AG08396 (cell line): Measurements from ENCODE around the gene FMO1.
"Not testable (repeated sequence)": the region's sequence is repeated elsewhere in the genome, so short reads cannot be mapped to it uniquely, and the experiment has no call there.

ENCODE experiments used
- DNase-seq: peaks from one replicate; pipeline ENCODE4 v3.0.0; 2012; ENCODE audit warnings: low spot score, mixed read lengths

Gene FMO1

GRCh38 chr1:171280599-171280998, 32.3 kb downstream of the FMO1 start:
- no peak for DNase-seq

GRCh38 chr1:171286032-171286705, 37.9 kb downstream of the FMO1 start:
- DNase-seq: no peak

GRCh38 chr1:171290621-171291020, 42.3 kb downstream of the FMO1 start:
- DNase-seq: no peak

DNA sequence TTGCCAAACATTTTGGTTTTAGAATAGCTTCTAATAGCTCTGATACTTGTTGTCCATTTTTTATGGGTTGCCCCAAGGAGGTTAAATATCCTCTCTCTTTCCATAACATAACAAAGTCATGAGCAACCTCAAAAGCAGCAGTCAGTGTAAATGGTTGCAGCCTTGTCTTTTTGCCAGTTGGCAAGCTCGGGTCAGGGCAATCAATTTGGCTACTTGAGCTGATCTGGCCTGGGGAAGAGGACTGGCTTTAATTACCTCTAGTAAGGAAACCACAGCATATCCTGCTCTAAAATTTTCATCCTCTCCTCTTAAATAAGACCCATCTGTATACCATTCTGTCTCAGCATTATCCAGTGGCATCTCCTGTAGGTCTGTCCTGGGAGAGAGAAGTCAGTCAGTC, 44.5 kb downstream of the FMO1 start:
- peak; percentile 11 for DNase-seq

DNA sequence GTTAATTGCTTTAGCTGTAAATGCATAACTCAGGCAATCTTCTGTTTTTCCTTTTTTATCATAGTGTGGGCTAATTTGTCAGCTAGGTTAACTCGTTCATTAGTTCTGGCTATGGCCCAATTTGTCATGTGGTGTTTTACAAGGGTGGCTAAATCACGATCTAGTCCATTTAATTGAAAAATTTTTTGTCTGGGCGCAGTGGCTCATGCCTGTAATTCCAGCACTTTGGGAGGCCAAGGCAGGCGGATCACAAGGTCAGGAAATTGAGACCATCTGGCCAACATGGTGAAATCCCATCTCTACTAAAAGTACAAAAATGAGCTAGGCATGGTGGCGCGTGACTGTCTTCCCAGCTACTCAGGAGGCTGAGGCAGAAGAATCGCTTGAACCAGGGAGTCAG, 47.1 kb downstream of the FMO1 start:
- not testable (repeated sequence) for DNase-seq

DNA sequence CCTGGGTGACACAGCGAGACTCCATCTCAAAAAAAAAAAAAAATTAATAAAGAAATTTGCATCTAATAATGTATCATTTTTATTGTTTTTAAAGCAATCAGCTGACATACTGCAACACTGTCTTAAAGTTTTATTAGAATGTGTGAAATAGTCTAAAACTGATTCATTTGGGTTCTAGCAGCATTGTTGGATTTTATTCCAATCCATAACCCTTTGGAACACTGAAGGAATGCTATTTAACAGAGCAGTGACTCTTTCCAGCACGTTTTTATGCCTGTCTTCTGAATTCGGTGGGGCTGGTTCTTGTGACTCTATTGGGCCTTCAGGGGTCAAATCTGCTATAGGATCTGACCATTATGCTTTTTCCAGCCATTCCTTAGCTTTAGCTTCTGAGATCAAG, 47.5 kb downstream of the FMO1 start:
- DNase-seq: no peak

GRCh38 chr1:171296897-171297296, 48.6 kb downstream of the FMO1 start:
- no peak for DNase-seq

DNA sequence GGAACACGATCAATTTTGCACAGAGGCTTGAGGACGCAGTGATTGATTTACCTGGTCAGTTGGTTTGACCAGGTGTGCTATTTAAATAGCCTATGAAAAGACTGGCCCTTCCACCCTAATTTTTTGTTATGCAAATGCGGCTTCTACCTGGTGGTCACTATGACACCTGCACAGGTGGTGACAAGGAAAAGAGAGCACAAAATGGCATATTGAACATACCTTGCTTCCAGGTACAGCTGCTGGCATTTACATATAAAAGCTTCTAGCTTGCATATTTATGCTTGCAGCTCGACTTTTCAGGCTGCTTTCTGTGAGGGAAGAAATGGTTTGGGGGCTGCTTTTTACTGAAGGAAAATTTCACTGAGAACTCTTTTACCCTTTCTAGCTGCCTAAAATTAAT, 50.4 kb downstream of the FMO1 start:
- no peak for DNase-seq

DNA sequence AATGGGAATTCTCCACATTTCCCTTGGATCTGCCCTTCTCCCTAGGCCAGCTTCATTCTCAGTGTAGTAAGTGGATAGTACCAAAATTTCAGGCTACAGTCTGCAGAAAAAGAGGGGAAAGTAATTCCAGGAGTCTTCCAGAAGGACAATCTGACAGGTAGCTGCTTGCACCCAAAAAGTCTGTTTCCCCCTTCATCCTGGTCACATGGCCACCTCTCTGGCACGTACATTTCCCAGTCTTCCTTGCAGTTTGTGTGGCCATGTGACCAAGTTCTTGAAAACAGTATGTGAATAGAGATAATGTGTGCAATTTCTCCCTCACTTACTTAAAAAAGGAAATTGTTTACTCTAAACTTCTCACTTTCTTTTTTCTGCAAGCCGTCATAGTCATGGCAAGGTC, 51.0 kb downstream of the FMO1 start:
- no peak for DNase-seq

DNA sequence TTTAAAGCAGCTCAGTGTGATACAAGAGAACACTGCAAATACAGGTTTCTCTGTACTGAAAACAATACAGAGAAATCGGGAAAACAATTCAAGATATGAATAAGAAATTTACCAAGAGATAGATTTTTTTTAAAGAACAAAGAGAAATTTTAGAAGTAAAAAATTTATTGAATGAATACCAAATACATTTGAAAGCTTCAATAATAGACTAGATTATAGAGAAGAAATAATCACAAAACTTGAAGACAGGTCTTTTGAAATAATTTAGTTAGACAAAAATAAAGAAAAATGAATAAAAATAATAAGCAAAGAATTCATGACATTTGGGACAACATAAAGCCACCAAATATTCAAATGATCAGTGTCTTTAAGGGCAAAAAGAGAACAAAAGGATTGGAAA, 52.1 kb downstream of the FMO1 start:
- DNase-seq: no peak

DNA sequence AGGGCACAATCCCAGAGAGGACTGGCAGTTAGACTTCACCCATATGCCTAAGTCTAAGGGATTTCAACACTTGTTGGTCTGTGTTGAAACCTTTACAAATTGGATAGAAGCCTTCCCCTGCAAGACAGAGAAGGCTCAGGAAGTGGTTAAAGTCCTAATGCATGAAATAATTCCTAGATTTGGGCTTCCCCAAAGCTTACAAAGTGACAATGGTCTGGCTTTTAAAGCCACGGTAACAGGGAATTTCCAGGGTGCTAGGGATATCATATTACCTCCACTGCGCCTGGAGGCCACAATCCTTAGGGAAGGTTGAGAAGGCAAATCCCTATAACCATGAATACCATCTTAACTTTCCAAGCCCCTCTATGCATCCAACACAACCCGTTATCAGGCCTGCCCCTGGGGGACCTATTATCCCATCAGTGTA, 62.4 kb downstream of the FMO1 start:
- DNase-seq: no peak

DNA sequence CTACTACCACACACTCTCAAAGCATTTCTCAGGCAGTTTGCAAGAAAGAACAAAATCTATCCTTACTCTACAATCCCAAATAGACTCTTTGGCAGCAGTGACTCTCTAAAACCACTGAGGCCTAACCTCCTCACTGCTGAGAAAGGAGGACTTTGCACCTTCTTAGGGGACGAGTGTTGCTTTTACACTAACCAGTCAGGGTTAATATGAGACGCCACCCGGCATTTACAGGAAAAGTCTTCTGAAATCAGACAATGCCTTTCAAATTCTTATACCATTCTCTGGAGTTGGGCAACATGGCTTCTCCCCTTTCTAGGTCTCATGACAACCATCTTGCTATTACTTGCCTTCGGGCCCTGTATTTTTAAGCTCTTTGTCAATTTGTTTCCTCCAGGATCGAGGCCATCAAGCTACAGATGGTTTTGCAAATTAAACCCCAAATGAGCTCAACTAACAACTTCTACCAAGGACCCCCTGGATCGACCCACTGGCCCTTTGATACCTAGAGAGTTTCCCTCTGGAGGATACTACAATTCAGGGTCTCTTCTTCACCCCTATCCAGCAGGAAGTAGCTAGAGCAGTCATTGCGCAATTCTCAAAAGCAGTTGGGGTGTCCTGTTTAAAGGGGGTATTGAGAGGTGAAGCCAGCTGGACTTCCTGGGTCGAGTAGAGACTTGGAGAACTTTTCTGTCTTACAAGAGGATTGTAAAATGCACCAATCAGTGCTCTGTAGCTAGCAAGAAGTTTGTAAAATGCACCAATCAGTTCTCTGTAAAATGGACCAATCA, 63.7 kb downstream of the FMO1 start:
- DNase-seq: no peak

GRCh38 chr1:171313319-171313834, 65.1 kb downstream of the FMO1 start:
- DNase-seq: no peak

DNA sequence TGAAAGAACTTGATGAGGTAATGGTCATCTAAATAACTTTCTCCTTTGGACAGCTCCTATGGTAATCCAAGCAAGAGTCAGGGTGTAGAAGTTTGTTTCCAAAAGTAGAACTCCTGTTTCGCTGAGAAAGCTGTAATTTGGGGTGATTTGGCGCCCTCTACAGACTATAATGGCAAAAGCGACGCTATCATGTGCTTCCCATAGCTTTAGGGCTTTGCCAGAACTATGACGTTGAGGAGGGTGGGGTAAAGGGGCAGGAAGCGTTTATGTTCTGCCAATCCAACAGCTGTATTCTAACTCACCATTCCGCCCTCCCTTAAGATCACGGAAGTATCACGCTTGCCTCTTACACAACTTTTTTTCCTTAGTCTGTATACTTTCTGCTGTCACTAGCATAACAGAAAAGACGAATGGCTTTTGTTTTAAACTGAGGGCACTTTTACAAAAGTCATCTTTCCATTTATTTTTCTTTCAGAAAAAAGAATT, 65.6 kb downstream of the FMO1 start, which contains the start of gene FMO4:
Gene FMO4 (plus strand): TSS at position 349 of the 486 bp plus-strand sequence. CDS start 5,643 bp downstream, outside the sequence.
- peak; percentile 93 for DNase-seq

DNA sequence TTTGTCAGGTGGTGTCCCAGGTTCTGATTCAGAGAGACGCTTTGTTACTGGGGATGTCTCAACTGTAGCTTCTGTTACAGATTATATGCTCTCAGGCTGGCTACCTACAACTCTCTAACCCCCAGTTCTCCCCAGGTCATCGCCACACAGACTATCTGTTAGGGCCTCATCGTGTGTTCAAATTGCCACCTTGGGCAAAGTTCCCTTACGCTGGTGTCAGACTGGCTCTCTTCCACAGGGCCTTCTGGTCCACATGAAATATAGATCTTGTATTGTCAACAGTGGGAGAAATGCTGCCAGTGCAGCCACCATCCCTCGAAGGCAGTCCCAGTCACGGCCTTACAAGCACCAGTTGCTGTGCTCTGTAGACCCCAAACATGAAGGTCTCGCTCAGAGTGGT, 81.0 kb downstream of the FMO1 start:
- DNase-seq: no peak

- no peak for DNase-seq
These were observed 85.8 kb downstream of the FMO1 start for GRCh38 chr1:171334024-171334640.
